ENCODE results near the gene RUNX1.

The RUNX1 gene

DNA sequence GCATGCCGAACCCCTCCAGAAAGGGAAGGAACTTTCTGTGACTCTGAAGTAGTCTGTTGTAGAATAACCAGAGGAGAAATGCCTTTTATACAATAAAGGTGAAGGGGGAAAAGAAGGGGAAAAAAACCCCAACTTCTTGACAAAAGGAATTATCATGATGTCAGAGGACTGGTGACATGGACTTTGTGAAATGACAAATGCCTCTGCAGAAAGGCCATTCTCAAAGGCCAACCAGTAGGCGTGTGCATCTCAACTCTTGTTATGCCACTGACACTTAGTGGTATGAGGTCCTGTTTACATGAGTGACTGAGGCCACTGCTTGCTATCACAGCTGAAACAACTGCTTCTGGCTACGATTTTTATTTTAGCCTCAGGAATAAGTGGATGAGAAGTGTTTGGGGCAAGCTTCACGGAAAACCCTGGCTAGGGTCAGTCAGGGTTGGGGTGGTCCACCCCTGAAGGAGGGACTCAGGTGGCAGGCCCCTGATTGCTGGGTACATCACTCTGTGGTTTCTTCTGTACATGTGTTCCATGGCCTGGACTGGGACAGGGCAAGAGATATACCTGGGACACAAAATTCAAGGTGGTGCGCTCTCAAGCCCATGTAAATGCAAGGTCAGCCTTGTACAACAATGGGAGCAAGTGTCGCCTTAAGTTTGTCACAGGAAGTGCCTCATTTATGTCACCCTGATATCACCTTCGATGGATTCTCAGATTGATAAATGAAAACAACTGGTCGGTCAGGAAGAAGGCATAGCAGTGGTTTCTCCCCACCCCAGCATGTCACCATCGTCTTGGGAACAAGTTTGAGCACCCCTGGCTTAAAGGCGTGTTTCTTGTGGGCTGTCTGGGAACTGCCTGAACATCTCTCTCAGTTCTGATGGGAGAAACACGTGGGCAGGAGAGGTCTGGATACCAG lies 12.4 kb downstream of the RUNX1 start:
- no peak for DNase-seq (ENCODE audit: low spot score)

- DNase-seq (ENCODE audit: low spot score) = no peak
These were observed 13.5 kb downstream of the RUNX1 start for GRCh38 chr21:35035581-35035980.

GRCh38 chr21:35035116-35035515 lies 14.0 kb downstream of the RUNX1 start:
- DNase-seq (ENCODE audit: low spot score) = no peak

DNA sequence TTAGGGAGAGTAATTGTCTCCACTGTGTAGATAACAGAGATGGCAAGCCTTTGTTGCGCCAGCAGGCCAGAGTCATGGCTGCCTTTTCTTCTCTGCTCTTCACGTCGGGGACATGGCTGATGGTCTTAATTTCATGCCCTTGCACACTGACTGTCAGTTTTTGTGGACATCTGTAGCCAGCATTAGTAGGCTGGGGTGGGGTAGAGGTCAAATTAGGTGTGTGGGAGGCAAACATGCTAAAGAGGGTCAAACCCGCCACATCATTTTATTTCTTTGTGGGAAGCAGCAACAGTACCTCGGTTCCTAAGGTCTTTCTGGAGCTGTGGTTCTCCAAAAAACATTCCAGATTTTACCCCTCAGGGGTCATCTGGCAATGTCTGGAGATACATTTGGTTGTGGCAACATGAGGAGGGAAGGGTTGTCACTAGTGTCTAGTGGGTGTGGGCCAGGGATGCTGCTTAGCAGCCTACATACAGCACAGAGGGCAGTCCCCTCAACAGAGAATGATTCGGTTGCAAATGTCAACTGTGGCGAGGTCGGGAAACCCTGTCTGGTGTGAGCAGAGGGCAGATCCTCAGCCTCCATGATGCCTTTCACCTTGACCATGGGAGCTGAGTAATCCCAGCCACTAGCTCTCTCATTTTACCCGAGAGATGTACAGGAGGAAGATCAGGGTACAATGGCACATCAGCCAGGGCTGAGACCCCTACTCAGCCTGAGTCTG lies 14.7 kb downstream of the RUNX1 start:
- DNase-seq (ENCODE audit: low spot score) = no peak

DNA sequence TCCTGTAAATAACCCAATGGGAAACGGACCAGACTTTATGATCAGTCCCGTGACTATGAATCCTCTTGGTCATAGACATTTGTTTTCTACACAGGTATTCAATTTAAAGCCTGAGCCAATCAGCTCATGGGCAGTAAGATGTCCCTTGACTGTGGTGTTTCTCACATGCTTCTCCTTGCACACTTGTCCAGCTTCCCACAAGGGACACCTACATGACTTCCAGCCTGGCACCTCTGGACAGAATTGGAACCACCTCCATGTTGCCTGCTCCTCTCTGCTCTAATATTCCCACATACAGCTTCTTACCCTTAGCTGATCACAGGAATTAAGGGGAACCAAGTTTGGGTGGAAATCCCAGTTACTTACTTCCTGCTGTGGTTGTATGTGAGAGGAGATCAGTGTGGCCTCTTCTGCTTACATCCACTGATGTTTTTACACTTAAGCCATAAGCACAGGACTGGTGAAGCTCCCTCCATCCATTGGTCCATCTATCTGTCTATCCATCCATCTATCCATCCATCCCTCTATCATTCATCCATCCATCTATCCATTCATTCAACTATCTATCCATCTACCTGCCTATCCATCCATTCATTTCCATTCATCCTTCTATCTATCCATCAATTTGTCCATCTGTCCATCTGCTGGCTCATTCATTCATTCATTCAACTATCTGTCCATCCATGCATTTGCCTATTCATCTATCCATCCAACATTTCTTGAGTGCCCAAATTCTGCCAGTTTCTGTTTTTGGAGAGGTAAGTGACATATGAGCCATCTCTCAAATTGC lies 16.4 kb downstream of the RUNX1 start:
- no peak for DNase-seq (ENCODE audit: low spot score)

DNA sequence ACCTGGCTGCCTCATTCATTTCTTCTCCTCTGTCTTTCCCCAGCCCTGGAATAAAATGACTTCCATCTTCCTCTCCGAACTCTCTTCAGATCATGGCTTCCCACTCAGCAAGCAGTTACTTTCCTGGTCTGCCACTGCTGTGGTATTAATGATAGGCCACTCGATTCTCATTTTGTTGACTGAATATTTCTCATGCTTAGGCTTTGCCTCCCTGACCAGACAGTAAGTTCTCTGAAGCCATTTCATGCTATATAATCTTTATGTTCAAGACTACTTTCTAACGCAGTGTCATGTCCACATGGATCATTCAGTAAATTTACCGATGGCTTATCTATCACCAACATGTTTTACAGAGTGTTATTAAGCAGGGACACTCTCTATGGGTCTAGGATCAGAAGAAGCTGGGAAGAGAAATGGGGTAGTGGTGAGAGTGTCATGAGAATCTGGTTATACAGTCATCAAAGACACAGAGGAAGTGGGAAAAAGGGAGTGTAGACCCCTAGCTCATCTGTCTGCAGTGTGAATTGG lies 20.6 kb downstream of the RUNX1 start:
- no peak for DNase-seq (ENCODE audit: low spot score)

DNA sequence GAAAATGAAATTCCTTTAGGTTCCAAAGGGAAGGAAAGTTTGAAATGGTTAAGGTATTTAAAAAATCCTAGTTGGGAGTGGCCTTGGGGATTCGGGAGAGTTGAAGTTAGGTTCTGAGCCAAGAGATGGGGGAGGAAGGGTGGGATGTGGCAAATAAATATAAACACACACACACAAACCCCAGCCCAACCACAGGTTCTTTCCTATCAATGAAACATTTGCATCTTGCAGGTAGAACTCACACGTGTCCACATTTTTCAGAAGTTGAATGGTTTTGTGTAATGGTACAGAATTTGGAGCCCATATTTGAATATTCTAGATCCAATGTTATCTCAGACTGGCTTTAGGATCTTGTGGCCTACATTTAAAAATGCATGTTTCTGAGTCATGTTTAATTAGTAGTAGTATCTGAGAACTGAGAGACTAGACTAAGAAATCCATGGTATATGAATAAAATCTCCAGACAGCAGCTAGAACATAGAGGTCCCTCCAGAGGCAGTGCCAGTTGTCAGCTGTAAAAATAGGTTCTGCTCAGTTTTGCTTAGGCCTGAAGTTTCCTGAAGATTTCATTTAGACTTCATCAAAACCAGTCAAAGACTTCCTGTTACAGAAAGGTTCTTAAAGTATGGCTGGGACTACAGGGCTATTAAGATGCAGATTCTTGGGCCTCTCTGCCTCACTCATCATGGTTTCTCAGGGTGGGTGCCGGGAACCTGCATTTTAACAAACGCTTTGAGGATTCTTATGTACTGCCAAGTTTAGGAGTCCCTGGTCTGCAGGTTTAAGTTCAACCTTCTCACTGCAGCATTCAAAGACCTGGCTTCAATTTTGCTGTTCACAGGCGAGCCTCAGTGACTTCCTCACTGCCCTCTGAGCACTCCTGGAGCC lies 21.3 kb downstream of the RUNX1 start:
- DNase-seq (ENCODE audit: low spot score) = no peak

GRCh38 chr21:35026617-35027562 lies 22.2 kb downstream of the RUNX1 start:
- peak; percentile 89 for DNase-seq (ENCODE audit: low spot score)

DNA sequence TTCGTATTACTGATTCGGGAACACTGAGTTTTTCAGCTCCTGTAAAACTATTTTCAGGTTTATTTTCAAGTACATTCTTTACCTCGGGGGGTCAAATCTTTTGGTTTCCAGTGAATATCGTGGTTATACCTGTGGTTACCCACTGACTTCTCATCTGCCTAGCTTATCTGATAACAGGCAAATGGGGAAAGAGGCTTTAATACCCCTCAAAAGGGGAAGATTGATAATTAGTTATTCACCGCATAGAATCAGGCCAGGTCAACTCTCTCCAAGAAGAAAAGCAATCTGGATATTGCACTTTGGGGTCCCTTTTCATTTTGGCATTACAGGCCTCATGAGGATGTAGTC lies 23.0 kb downstream of the RUNX1 start:
- no peak for DNase-seq (ENCODE audit: low spot score)

DNA sequence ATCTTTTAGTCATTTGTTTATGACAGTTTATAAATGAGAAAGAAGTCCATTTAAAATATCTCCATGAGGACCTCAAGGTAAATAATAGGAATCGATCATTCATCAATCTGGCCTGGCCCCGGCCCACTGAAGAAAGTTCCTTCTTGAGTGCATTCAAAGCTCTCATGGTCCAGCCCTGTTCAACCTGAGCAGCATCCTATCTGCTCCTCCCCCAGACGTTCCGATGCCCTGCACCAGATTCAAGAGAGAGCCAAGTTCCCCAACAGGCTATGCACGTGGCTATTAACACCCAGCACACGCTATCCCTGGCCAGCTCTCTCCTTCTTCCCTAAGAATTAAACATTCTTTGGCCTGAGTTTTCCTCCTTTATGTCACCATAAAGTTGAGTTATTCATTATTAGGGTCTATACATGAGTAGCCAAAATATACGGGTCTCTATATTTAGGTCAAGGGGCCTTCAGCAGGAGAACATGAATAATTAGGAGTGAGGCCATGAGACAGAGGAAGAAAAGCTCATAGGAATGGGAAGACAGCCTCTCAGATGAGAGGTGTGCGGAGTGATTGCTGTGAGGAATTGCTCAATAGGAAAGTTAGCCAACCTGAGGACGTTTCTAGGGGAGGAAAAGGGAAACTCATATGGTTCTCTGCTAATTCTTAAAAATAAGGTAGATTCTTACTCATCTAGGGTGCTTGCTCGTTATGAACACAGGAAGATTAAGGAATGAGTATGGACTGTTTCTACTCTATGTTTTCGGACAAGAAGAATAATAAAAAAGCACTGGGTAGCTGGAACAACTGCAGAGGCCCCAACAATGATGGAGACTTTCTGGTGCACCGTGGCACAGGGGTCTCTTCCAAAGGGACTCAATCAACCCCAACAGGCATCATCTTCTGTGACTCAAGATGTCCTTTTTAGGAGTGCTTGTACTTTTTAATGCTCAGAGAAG lies 23.6 kb downstream of the RUNX1 start:
- DNase-seq (ENCODE audit: low spot score) = no peak

DNA sequence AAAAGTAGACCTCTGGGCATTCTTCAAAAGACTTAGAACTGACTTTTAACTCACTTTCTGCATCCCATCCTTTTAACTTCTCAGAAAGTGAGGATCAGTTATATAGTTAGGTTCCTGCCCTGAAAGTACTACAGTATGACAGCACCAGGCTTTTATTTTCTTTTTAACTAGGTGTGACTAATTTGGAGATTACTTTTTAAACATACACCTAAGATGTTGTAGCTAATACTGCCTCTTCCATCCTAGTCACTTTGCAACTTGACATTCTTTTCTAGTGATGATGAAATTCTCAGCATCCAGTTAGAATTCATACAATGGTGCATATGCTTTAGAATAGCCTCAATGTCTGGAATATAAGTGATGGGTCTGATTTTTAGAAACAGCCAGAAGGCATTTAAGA lies 24.6 kb downstream of the RUNX1 start:
- DNase-seq (ENCODE audit: low spot score) = peak; percentile 67

DNA sequence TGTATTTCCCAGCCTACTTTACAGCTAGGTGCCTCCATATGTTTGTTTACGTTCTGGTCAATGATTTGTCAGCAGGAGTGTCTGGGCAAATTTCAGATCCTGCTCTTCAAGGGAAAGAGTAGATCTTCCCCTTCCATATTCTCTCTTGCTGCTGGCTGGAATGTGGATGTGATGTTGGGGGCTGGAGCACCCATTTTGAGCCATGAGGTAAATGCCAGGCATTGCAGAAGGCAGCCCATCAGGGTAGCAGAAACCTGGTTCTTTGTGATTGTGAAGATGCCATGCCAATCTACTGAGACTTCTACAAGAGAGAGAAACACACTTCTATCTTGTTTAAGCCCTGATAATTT lies 25.1 kb downstream of the RUNX1 start:
- DNase-seq (ENCODE audit: low spot score) = no peak

- DNase-seq (ENCODE audit: low spot score) = no peak
These were observed 25.6 kb downstream of the RUNX1 start for GRCh38 chr21:35023396-35024070.

GRCh38 chr21:35021546-35021945 lies 27.6 kb downstream of the RUNX1 start:
- no peak for DNase-seq (ENCODE audit: low spot score)

- DNase-seq (ENCODE audit: low spot score) = no peak
These were observed 28.2 kb downstream of the RUNX1 start for GRCh38 chr21:35020902-35021301.

DNA sequence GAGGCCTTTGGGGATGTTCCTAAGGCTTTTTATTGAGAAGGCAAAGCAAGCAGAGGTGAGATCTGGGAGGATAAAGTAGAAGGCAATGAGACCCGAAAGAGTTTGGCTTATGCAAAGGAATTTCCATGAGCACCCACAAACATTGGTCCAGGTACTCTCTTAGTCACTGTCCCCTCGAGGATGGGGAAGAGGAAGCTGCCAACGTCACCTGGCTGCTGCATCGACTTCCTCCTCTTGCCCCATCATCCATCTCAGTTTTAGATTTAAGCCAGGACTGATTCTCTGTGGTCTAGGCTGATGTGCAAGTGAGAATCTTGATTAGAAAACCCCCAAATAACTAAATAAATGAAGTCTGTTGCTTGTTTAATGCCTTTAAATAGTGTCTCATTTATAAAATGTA lies 28.7 kb downstream of the RUNX1 start:
- DNase-seq (ENCODE audit: low spot score) = no peak

DNA sequence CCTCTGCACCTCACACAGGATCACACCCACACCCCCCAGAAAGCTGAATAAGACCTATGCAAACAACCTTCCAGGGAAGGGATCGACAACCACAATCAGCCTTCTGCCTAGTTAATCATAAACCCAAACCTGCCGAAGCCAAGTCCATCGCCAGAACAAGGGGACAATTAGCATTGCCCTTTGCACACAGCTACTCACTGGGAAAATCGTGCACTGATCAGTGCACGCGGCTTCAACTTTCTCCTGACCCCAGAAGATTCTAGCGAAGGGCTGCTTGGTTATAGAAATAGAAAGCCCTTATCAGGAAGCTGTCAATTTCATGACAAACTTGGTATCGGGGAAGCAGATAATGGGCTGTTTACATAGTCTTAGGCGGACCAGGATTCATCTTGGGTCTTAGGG lies 29.5 kb downstream of the RUNX1 start:
- DNase-seq (ENCODE audit: low spot score) = no peak

GRCh38 chr21:35017256-35017655 lies 31.8 kb downstream of the RUNX1 start:
- DNase-seq (ENCODE audit: low spot score) = no peak

All from activated CD4-positive, alpha-beta T cell treated with anti-CD3 and anti-CD28 coated beads, Interleukin-2, Interleukin-4, amounts not matched to agents 100 ng/mL and 50 ng/mL, durations not matched to agents 16 hours and 8 hours (primary cell).